Stimulated activated CD4-positive, alpha-beta T cell treated with anti-CD3 and anti-CD28 coated beads, TNF-alpha, amount 100 ng/mL, for 48 hours (primary cell): Measurements from ENCODE around the gene PSEN1.
"Not testable (repeated sequence)": the region's sequence is repeated elsewhere in the genome, so short reads cannot be mapped to it uniquely, and the experiment has no call there.

ENCODE experiments used
- DNase-seq, 3 donors: peaks; one replicate each; pipeline ENCODE4 v3.0.0-alpha.2; 2020; ENCODE audit warnings: low read depth in 3 of 3

The PSEN1 gene

GRCh38 chr14:73166399-73166798 lies 30.1 kb downstream of the PSEN1 start:
- no peak for DNase-seq

GRCh38 chr14:73167727-73168126 lies 31.4 kb downstream of the PSEN1 start:
- DNase-seq = no peak

- no peak for DNase-seq
Measured at GRCh38 chr14:73168274-73168673, 32.0 kb downstream of the PSEN1 start.

GRCh38 chr14:73168691-73169090 lies 32.4 kb downstream of the PSEN1 start:
- DNase-seq = no peak

GRCh38 chr14:73169855-73170254 lies 33.5 kb downstream of the PSEN1 start:
- not testable (repeated sequence) for DNase-seq

- no peak for DNase-seq
Measured at GRCh38 chr14:73170686-73171085, 34.4 kb downstream of the PSEN1 start.

- DNase-seq = no peak
Measured at GRCh38 chr14:73172500-73172899, 36.2 kb downstream of the PSEN1 start.

- no peak for DNase-seq
Measured at GRCh38 chr14:73173092-73173735, 36.9 kb downstream of the PSEN1 start.

- no peak for DNase-seq
Measured at GRCh38 chr14:73176685-73177084, 40.4 kb downstream of the PSEN1 start.

- DNase-seq = no peak
Measured at GRCh38 chr14:73180385-73180805, 44.1 kb downstream of the PSEN1 start.

- DNase-seq = not testable (repeated sequence)
Measured at GRCh38 chr14:73180969-73181368, 44.7 kb downstream of the PSEN1 start.

- no peak for DNase-seq
Measured at GRCh38 chr14:73188501-73188911, 52.2 kb downstream of the PSEN1 start.

- DNase-seq = no peak
Measured at GRCh38 chr14:73189651-73190050, 53.3 kb downstream of the PSEN1 start.

GRCh38 chr14:73191441-73191840 lies 55.1 kb downstream of the PSEN1 start:
- no peak for DNase-seq

GRCh38 chr14:73194306-73194705 lies 58.0 kb downstream of the PSEN1 start:
- not testable (repeated sequence) for DNase-seq

GRCh38 chr14:73198253-73198652 lies 61.9 kb downstream of the PSEN1 start:
- no peak for DNase-seq

GRCh38 chr14:73203527-73203926 lies 67.2 kb downstream of the PSEN1 start:
- no peak for DNase-seq

- no peak for DNase-seq
Measured at GRCh38 chr14:73207615-73208014, 71.3 kb downstream of the PSEN1 start.

- no peak for DNase-seq
Measured at GRCh38 chr14:73208390-73208789, 72.1 kb downstream of the PSEN1 start.

- DNase-seq = no peak
Measured at GRCh38 chr14:73208846-73209245, 72.5 kb downstream of the PSEN1 start.

GRCh38 chr14:73209953-73210352 lies 73.6 kb downstream of the PSEN1 start:
- DNase-seq = no peak

GRCh38 chr14:73211251-73212040 lies 75.1 kb downstream of the PSEN1 start:
- DNase-seq = no peak

- DNase-seq = no peak
Measured at GRCh38 chr14:73216030-73216429, 79.7 kb downstream of the PSEN1 start.
